ENCODE measurements around the gene MLH3.

Gene MLH3

DNA sequence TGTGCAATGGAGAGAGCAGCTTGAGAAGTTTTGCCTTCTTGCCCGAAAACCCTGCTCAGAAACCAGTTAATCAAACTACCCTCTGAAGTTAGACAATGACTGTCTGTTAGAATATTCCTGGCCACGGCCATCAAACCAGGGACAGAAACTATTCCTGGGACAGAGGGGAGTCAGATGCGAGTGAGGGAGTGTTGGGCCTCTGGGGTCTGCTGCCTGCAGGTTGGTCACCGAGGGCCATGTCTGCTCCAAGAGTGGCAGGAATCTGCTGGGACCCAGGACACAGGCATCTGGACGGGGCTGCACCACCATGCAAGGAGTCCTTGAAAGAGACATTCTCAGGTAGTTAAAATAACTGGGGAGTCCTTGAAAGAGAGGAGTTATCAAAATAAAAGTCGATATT, 65.5 kb downstream of the MLH3 start:
- DNase-seq (ENCODE audit: low read depth in 1 of 2, low spot score in 1 of 2) = no peak
- in situ Hi-C loops (cut with HindIII; ENCODE audit: low pct_unique_long_range_greater_than_20kb, low sequenced_read_pairs) = no loop called here
- no peak for TF ChIP-seq JUND (IDR thresholded peaks at IDR 0.05; ENCODE audit: low read depth)

- no peak for TF ChIP-seq JUND (IDR thresholded peaks at IDR 0.05; ENCODE audit: low read depth)
- in situ Hi-C loops (cut with HindIII; ENCODE audit: low pct_unique_long_range_greater_than_20kb, low sequenced_read_pairs) = no loop called here
- DNase-seq (ENCODE audit: low read depth in 1 of 2, low spot score in 1 of 2) = no peak
Measured at GRCh38 chr14:74985028-74985310, 66.3 kb downstream of the MLH3 start.

DNA sequence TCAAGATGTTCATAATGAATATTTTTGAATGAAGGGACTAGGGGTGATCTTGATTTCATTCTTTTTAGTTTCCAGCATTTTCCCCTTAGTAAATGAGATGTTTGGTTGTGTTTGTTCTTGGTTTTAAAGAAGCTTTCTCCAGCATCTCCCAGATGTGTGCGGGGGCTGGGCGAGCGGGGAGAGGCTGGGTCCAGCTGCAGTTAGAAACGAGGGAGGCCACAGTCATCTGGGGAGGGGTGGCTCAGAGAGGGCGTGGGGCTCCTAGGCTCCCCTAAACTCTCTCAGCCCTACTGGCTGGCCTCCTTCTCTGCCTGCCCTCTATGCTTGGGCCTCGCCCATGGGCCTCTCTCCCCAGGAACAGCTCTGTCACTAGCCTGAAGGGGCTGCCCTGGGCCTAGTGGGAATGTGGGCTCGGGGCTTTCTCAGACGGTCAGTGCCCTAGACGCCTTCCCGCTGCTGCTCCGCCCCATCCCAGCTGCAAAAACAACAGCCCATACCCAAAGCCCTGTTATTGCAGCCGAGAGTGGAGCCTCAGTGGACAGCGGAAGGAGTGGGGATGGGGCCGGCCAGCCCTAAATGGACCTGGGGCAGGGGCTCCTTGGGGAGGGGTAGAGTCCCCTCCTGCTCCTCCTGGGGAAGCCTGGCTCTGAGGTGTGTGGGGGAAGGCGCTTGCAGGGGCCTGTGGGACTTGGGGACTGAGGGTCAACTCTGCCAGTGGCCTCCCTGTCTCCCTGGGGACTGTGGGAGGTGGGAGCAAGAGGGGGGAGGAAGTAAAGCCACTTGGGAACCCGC, 66.8 kb downstream of the MLH3 start:
- no peak for TF ChIP-seq JUND (IDR thresholded peaks at IDR 0.05; ENCODE audit: low read depth)
- in situ Hi-C loops (cut with HindIII; ENCODE audit: low pct_unique_long_range_greater_than_20kb, low sequenced_read_pairs) = no loop called here
- DNase-seq (ENCODE audit: low read depth in 1 of 2, low spot score in 1 of 2) = no peak

DNA sequence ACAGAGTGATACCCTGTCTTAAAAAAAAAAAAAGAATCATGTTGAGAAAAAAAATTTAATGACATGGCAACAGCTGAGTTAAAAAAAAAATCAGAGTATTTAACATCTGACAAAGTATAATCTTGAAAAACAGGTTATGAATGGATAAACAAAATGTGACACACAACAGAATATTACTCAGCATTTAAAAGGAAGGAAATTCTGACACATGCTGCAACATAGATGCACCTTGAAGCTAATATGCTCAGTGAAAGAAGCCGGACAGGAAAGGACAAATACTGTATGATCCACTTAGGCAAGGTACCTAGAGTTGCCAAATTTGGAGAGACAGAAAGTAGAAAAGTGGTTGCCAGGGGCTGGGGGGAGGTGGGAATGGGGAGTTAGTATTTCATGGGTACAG, 67.9 kb downstream of the MLH3 start:
- TF ChIP-seq JUND (IDR thresholded peaks at IDR 0.05; ENCODE audit: low read depth) = no peak
- in situ Hi-C loops (cut with HindIII; ENCODE audit: low pct_unique_long_range_greater_than_20kb, low sequenced_read_pairs) = no loop called here

GRCh38 chr14:74982661-74983060, 68.6 kb downstream of the MLH3 start:
- DNase-seq (ENCODE audit: low read depth in 1 of 2, low spot score in 1 of 2) = no peak
- in situ Hi-C loops (cut with HindIII; ENCODE audit: low pct_unique_long_range_greater_than_20kb, low sequenced_read_pairs) = no loop called here
- no peak for TF ChIP-seq JUND (IDR thresholded peaks at IDR 0.05; ENCODE audit: low read depth)

More for the DNA sequence above, 67.9 kb downstream of the MLH3 start:
- DNase-seq (ENCODE audit: low read depth in 1 of 2, low spot score in 1 of 2) = peak in 1 of 2 experiments; percentile 33

DNA sequence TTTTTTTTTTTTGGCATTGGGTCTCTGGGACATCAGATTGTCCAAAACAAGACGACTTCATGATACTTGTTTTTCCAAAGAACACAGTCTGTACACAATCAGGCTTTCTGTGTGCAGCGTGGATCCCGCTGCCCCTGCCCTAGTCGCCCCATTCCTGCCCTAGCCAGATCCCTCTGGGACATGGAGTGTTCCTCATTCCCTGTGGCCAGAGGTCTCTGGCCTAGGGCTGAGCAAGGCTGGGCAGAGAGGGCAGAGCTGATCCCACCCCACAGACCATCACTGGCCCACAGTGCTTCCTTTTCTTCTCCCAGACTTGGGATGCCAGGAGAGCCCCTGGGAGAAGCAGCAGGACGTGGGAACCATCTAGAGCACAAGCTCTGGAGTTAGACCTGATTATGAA, 69.4 kb downstream of the MLH3 start:
- in situ Hi-C loops (cut with HindIII; ENCODE audit: low pct_unique_long_range_greater_than_20kb, low sequenced_read_pairs) = no loop called here
- TF ChIP-seq JUND (IDR thresholded peaks at IDR 0.05; ENCODE audit: low read depth) = no peak
- no peak for DNase-seq (ENCODE audit: low read depth in 1 of 2, low spot score in 1 of 2)

- in situ Hi-C loops (cut with HindIII; ENCODE audit: low pct_unique_long_range_greater_than_20kb, low sequenced_read_pairs) = no loop called here
Measured at GRCh38 chr14:74981462-74981782, 69.8 kb downstream of the MLH3 start.

GRCh38 chr14:74980731-74981461, 70.4 kb downstream of the MLH3 start:
- no peak for DNase-seq (ENCODE audit: low read depth in 1 of 2, low spot score in 1 of 2)
- in situ Hi-C loops (cut with HindIII; ENCODE audit: low pct_unique_long_range_greater_than_20kb, low sequenced_read_pairs) = no loop called here
- TF ChIP-seq JUND (IDR thresholded peaks at IDR 0.05; ENCODE audit: low read depth) = no peak

More at GRCh38 chr14:74981462-74981782, 69.8 kb downstream of the MLH3 start:
- no peak for TF ChIP-seq JUND (IDR thresholded peaks at IDR 0.05; ENCODE audit: low read depth)
- no peak for DNase-seq (ENCODE audit: low read depth in 1 of 2, low spot score in 1 of 2)

- in situ Hi-C loops (cut with HindIII; ENCODE audit: low pct_unique_long_range_greater_than_20kb, low sequenced_read_pairs) = no loop called here
- no peak for TF ChIP-seq JUND (IDR thresholded peaks at IDR 0.05; ENCODE audit: low read depth)
- DNase-seq (ENCODE audit: low read depth in 1 of 2, low spot score in 1 of 2) = no peak
Measured at GRCh38 chr14:74980398-74980730, 70.9 kb downstream of the MLH3 start.

- in situ Hi-C loops (cut with HindIII; ENCODE audit: low pct_unique_long_range_greater_than_20kb, low sequenced_read_pairs) = no loop called here
- no peak for TF ChIP-seq JUND (IDR thresholded peaks at IDR 0.05; ENCODE audit: low read depth)
- DNase-seq (ENCODE audit: low read depth in 1 of 2, low spot score in 1 of 2) = peak in 1 of 2 experiments; percentile 32
Measured at GRCh38 chr14:74979442-74980397, 71.5 kb downstream of the MLH3 start.

GRCh38 chr14:74979029-74979428, 72.2 kb downstream of the MLH3 start:
- DNase-seq (ENCODE audit: low read depth in 1 of 2, low spot score in 1 of 2) = no peak
- TF ChIP-seq JUND (IDR thresholded peaks at IDR 0.05; ENCODE audit: low read depth) = no peak
- in situ Hi-C loops (cut with HindIII; ENCODE audit: low pct_unique_long_range_greater_than_20kb, low sequenced_read_pairs) = no loop called here

DNA sequence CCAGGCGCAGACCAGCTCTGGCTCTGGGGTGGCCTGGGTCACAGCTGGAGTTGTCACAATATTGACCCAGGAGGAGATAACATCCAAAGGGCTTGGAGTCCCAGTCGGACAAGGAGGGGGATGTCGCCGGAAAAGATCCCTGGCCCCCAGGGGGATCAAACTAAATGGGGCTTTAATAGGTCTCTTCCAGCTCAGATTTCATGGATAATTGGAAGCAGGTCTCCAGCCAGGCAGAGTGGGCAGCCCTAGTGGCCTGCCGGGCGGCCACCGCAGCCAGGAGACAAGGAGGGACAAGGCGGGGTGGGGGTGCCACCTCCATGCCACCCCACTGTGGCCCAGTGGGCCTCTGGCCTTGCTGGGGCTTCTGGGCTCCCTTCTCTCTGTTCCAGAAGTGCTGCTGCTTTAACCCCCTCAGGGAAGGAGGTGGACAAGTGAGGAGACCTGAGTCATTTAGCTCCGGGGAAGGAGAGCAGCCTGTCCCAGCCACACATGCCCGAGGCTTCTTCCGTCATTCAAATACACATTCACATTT, 72.8 kb downstream of the MLH3 start:
- no peak for TF ChIP-seq JUND (IDR thresholded peaks at IDR 0.05; ENCODE audit: low read depth)
- DNase-seq (ENCODE audit: low read depth in 1 of 2, low spot score in 1 of 2) = peak in 1 of 2 experiments; percentile 33
- in situ Hi-C loops (cut with HindIII; ENCODE audit: low pct_unique_long_range_greater_than_20kb, low sequenced_read_pairs) = no loop called here

Measured in T47D (cell line).